ENCODE data around the gene PCDH9. TPM values are rescaled to one million over a fixed set of nuclear protein-coding genes. Genes with fewer than 3 reads are reported as not detected.

Gene PCDH9
- total RNA-seq, 2 donors from 2014 or later = 0.12 to 0.34 TPM

DNA sequence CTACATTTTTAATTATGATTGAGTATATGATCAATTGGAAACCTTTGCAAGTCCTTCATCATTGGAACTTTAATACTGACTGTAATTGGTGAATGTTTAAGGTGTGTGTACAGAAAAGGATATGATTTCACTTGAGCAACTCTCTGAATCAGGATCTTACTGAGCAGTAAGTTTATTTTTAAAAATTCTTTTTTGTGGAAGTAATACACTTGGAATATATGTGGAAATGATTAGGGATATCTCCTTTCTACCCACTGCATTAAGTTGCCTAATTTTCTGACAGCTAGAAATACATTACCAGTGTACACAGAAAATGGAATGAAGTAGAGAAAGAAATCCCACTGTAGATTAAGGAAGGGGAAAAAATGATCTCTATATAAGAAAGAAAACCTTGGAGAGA is 865.8 kb downstream of the PCDH9 start:
- no peaks in the 10 kb centered on the region for H3K27me3 Mint-ChIP-seq (ENCODE audit: low read depth)
- DNase-seq (no peak), ATAC-seq (replicated peaks in 1 of 2) (no peak)
- H3K27ac Mint-ChIP-seq = no peak overlapping the region
- H3K9me3 Mint-ChIP-seq = peaks cover 0 to 2% of the 10 kb centered on the region in 2 donors
- no peaks in the 10 kb centered on the region for H3K36me3 Mint-ChIP-seq (ENCODE audit: insufficient read depth in 2 of 2)
- H3K4me1 Mint-ChIP-seq (ENCODE audit: low read depth) = no peaks in the 10 kb centered on the region
- no peak overlapping the region for H3K4me3 Mint-ChIP-seq

DNA sequence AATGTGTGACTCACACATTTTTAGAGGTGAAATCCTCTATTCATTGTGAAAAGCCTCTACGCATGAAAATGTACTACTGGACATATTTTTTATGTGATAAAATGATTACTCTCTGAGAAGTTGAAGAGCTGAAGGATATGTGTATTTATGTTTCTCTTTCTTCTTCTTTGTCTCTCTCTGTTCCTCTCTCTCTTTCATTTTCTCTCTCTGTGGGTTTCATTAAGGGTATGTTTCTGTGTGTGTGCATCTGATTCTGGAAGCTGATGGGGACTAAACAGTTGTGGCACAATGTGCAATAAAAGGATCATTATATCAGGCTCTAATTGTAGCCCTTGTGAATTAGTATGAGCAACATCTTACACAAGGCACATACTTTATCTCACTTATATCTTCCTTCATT is 867.7 kb downstream of the PCDH9 start:
- Mint-ChIP-seq H3K4me1 (ENCODE audit: low read depth) (no peaks in the 10 kb centered on the region), H3K9me3 (peaks cover 2 to 3% of the 10 kb centered on the region in 2 donors), H3K36me3 (ENCODE audit: insufficient read depth in 2 of 2) (no peaks in the 10 kb centered on the region), H3K27ac (no peak overlapping the region), H3K27me3 (ENCODE audit: low read depth) (no peaks in the 10 kb centered on the region), H3K4me3 (no peak overlapping the region)
- ATAC-seq (replicated peaks in 1 of 2) (no peak), DNase-seq (no peak)

DNA sequence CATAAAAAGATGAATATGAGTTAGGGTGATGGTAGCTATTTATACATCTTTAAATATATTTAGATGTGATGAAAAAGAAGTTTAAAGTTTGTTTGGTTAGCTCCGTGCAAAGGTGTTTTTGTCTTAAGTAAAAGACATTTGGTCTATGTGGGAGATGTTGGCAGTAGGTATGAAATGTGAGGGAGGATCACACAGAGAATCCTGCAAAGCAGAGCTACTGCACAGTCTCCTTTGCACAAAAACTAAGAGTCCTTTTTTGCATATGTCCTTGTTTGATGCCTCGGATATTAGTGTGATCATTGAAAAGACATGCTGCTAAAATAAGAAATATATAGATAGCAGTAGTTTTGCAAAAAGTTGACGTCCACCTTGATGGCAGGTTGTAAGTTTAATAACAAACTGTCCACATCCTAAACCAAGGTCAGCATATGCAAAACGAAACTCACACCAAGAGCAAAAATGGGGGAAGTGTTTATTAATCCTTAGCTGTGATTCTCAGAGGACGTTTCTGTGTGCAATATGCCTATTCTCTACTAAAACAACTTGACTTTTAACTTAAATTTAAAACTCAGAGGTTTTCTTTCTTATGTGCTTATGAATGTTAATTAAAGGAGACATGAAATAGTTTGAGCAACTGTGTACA is 870.1 kb downstream of the PCDH9 start:
- Mint-ChIP-seq H3K27me3 (ENCODE audit: low read depth) (no peaks in the 10 kb centered on the region), H3K4me1 (ENCODE audit: low read depth) (no peaks in the 10 kb centered on the region), H3K9me3 (peaks cover 2 to 3% of the 10 kb centered on the region in 2 donors), H3K4me3 (no peak overlapping the region), H3K36me3 (ENCODE audit: insufficient read depth in 2 of 2) (no peaks in the 10 kb centered on the region), H3K27ac (no peak overlapping the region)
- DNase-seq = no peak
- ATAC-seq (replicated peaks in 1 of 2) = no peak

DNA sequence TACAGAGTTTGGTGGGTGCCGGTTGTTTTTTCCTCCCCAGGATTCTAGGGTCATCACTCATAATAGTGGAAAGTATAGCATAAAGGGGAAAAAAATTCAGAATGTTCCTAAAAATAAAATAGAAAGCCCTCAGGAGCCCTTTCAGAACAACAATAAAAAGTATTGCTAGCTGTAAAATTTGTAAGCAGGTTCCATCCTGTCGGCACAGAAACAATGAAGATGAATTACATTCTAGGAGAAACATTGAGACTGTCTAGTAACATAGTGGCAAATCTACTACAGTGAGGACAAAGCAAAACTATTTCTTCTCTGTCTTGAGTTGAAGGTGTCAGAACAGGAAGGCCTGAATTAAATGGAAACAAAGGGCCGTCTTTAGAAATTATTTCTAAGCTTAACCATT is 870.7 kb downstream of the PCDH9 start:
- peaks cover 2 to 3% of the 10 kb centered on the region in 2 donors for H3K9me3 Mint-ChIP-seq
- H3K27ac Mint-ChIP-seq = no peak overlapping the region
- H3K36me3 Mint-ChIP-seq (ENCODE audit: insufficient read depth in 2 of 2) = no peaks in the 10 kb centered on the region
- no peak for DNase-seq
- no peaks in the 10 kb centered on the region for H3K27me3 Mint-ChIP-seq (ENCODE audit: low read depth)
- no peak overlapping the region for H3K4me3 Mint-ChIP-seq
- H3K4me1 Mint-ChIP-seq (ENCODE audit: low read depth) = no peaks in the 10 kb centered on the region
- no peak for ATAC-seq (replicated peaks in 1 of 2)

DNA sequence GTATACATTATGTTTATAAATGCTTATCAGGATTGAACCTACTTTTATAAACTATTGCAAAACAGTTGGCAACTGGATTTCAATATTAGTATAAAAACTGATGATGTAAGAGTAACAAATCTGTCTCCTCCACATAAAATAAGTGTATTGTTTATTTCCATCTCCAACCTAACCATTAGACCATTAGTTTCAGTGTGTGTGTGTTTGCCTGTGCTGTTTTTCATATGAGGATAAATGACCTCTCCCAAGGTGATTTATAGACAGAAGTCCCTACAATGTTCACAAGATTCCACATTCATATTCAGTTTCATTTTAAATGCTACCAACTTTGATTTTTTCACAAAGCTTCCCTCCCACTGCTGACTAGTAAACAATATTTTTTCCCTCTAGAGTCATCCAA is 871.6 kb downstream of the PCDH9 start:
- H3K36me3 Mint-ChIP-seq (ENCODE audit: insufficient read depth in 2 of 2) = no peaks in the 10 kb centered on the region
- H3K4me3 Mint-ChIP-seq = no peak overlapping the region
- H3K9me3 Mint-ChIP-seq = peaks cover 2 to 3% of the 10 kb centered on the region in 2 donors
- no peaks in the 10 kb centered on the region for H3K4me1 Mint-ChIP-seq (ENCODE audit: low read depth)
- H3K27ac Mint-ChIP-seq = no peak overlapping the region
- ATAC-seq (replicated peaks in 1 of 2) (no peak), DNase-seq (no peak)
- no peaks in the 10 kb centered on the region for H3K27me3 Mint-ChIP-seq (ENCODE audit: low read depth)

DNA sequence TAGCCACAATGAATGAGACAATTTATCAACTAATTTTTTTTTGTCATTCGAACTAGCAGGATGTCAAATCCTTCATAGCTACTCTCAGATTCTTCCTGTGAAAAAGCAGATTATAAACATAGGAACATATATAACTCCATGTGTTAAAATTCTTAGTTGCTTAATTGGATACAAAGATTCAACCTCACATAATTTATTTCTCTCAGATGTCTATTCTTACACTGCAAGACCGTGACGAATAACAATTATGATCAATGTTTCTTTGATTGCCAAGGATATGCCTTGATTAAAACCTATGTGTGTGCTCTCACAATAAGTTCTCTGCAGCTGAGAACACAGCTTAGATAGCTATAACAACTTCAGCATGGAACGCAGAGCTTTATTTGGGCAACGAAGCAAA is 872.7 kb downstream of the PCDH9 start:
- H3K9me3 Mint-ChIP-seq = peaks cover under 1 to 3% of the 10 kb centered on the region in 2 donors

DNA sequence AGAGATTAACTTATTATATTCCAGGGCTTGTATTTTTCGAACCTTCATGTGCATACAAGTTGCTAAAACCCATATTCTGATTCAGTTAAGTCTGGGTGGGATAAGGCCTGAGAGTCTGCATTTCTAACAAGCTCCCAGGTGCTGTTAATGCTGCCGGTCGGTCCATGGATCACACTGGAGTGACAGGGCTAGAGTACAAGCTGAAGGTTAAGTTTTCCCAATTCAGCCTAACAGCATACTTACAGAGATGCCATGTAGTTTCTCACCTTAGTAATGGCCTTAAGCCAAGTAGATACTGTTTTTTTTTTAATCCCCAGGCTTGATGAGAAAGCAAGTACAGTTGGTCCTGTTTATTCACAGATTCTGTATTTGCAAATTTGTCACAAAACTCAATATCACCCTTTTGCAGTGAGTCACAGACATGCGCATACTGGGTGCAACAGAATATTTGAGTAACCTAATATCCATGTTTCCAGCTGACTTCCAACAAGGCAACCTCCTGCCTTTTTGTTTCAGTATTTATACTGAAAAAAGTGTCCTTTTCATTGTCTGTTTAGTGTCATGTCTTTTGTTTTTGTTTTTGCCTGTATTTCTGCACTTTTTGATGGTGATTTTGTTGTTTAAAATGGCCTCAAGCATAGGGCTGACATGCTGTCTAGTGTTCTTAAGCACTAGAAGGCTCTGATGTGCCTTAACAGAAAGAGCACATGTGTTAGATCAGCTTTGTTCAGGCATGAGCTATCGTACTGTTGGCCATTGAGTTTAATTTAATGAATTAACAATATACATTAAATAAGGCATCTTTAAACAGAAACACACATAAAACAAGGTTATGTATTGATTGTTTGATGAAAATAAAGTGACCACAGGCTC is 875.0 kb downstream of the PCDH9 start:
- H3K36me3 Mint-ChIP-seq (ENCODE audit: insufficient read depth in 2 of 2) = no peaks in the 10 kb centered on the region
- H3K27ac Mint-ChIP-seq = no peak overlapping the region
- H3K4me3 Mint-ChIP-seq = no peak overlapping the region
- no peaks in the 10 kb centered on the region for H3K27me3 Mint-ChIP-seq (ENCODE audit: low read depth)
- peaks cover 2 to 7% of the 10 kb centered on the region in 2 donors for H3K9me3 Mint-ChIP-seq
- DNase-seq = no peak
- H3K4me1 Mint-ChIP-seq (ENCODE audit: low read depth) = no peaks in the 10 kb centered on the region
- no peak for ATAC-seq (replicated peaks in 1 of 2)

More for the DNA sequence above, 872.7 kb downstream of the PCDH9 start:
- H3K27me3 Mint-ChIP-seq (ENCODE audit: low read depth) = no peaks in the 10 kb centered on the region
- no peaks in the 10 kb centered on the region for H3K36me3 Mint-ChIP-seq (ENCODE audit: insufficient read depth in 2 of 2)
- ATAC-seq (replicated peaks in 1 of 2) (no peak), DNase-seq (no peak)
- H3K4me1 Mint-ChIP-seq (ENCODE audit: low read depth) = no peaks in the 10 kb centered on the region
- no peak overlapping the region for H3K27ac Mint-ChIP-seq
- no peak overlapping the region for H3K4me3 Mint-ChIP-seq

DNA sequence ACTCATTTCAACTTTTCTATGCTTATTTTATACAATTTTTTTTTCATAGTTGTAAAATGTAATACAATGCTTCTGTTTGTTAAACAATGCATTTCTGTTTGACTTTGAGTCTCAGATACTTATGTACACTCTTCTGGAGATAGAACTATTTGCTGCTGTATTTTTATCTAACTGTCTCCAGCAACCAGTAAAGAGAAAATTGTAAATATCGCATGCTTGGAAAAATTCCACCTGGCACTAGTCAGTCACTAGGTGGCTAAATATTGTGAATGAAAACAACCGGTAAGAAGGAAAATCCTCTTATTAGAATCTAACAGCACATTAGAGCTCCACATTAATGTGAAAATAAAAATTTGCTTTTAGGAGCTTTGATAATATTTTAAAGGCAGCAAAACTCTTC is 876.5 kb downstream of the PCDH9 start:
- Mint-ChIP-seq H3K4me1 (ENCODE audit: low read depth) (no peaks in the 10 kb centered on the region), H3K27me3 (ENCODE audit: low read depth) (no peaks in the 10 kb centered on the region), H3K9me3 (peaks cover 5 to 9% of the 10 kb centered on the region in 2 donors), H3K4me3 (no peak overlapping the region), H3K36me3 (ENCODE audit: insufficient read depth in 2 of 2) (no peaks in the 10 kb centered on the region), H3K27ac (no peak overlapping the region)
- ATAC-seq (replicated peaks in 1 of 2) (no peak), DNase-seq (no peak)

DNA sequence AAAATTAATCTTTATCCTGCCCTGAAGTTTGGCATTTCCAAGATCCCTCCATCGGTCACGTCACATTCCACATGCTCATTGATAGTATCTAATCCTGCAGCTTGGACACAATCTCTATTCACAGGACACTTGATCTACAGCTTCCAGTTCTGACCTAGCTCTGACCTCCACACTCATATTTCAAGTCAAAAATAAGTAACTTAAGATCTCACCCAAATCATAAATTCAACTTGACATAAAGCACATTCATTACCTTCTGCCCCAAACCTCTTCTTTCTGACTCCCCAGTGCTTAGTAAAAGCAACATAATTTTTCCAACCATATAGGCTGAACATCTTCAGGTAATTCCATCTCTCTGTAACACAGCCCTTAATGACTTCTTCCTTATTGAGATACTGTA is 880.2 kb downstream of the PCDH9 start:
- Mint-ChIP-seq H3K27ac (no peak overlapping the region), H3K36me3 (ENCODE audit: insufficient read depth in 2 of 2) (no peaks in the 10 kb centered on the region), H3K27me3 (ENCODE audit: low read depth) (no peaks in the 10 kb centered on the region), H3K4me1 (ENCODE audit: low read depth) (no peaks in the 10 kb centered on the region), H3K9me3 (peaks cover 9 to 10% of the 10 kb centered on the region in 2 donors), H3K4me3 (no peak overlapping the region)
- no peak for ATAC-seq (replicated peaks in 1 of 2)
- DNase-seq = no peak

DNA sequence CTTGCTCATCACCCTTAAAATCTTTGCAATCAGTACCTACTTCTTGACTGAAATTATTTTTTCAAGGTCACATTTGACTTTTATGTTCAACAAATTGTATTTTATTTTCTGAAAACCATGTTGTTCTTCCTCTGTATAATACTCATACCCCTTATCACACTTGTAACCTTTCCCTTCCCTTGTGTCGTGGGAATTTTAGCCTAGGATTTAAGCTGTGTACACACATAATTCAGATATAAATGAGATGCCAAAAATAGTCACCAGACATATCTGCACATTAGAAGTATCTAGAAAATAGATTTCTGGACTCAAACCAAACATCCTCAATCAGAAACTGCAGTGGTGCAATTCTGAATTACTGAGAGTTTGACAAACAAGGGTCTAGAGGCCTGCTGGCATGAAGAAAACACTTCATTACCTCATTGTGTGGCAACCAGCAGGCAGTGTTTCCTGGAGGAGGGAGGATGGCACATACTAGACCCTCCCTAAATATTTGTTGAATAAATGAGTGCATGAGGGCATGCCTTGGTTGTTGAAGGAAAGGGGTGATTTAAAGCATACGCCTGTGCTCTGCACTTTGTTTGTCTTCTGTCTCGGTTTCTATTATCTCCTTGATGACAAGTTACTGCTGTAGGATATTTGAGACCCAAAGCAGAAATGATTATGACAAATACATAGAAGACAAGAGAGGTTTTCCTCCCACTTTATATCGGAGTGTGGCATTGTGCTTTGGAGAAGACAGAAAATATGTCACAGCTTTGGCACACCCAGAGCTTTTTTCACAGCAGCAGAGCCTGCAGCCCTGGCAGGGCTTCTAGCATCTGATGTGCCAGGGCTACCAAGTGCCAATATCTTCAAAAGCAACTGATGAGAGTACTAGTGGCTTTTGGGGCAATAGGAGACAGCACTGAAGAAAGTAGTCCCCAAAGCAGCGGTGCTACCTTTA is 881.1 kb downstream of the PCDH9 start:
- no peak for DNase-seq
- no peak overlapping the region for H3K4me3 Mint-ChIP-seq
- no peaks in the 10 kb centered on the region for H3K4me1 Mint-ChIP-seq (ENCODE audit: low read depth)
- no peak for ATAC-seq (replicated peaks in 1 of 2)
- H3K27ac Mint-ChIP-seq = no peak overlapping the region
- peaks cover 9 to 10% of the 10 kb centered on the region in 2 donors for H3K9me3 Mint-ChIP-seq
- no peaks in the 10 kb centered on the region for H3K27me3 Mint-ChIP-seq (ENCODE audit: low read depth)
- no peaks in the 10 kb centered on the region for H3K36me3 Mint-ChIP-seq (ENCODE audit: insufficient read depth in 2 of 2)

DNA sequence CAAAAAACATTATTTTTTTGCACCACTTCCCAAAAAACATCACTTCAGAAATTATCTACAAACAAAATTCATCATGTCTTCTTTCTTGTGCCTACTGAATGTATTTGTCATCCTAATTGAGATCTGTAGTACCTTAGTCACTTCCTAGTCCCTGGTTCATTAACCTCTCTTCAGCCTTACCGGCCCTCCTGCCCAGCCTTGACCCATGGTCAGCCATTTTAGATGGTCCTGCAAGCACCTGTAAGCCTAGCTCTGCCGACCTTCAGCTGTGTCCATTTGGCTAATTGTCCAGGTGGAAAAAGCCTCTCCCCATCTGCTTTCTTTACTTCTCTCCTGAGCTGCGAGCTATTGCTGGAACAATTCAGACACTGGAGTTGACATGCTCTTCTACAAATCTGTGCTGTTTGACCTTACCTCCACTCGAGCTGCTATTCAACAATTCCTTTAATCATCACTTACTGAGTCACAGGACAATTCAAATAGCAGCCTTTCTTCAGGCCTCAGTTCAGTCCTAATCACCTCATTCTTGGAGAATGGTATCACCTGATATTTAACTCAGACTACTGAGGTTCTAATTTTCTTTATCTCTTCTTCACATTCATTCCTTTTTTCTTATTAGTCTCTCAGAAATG is 882.5 kb downstream of the PCDH9 start:
- no peaks in the 10 kb centered on the region for H3K36me3 Mint-ChIP-seq (ENCODE audit: insufficient read depth in 2 of 2)
- peaks cover 9 to 13% of the 10 kb centered on the region in 2 donors for H3K9me3 Mint-ChIP-seq
- H3K4me1 Mint-ChIP-seq (ENCODE audit: low read depth) = no peaks in the 10 kb centered on the region
- H3K27me3 Mint-ChIP-seq (ENCODE audit: low read depth) = no peaks in the 10 kb centered on the region
- no peak overlapping the region for H3K4me3 Mint-ChIP-seq
- H3K27ac Mint-ChIP-seq = no peak overlapping the region
- ATAC-seq (replicated peaks in 1 of 2) (no peak), DNase-seq (no peak)

DNA sequence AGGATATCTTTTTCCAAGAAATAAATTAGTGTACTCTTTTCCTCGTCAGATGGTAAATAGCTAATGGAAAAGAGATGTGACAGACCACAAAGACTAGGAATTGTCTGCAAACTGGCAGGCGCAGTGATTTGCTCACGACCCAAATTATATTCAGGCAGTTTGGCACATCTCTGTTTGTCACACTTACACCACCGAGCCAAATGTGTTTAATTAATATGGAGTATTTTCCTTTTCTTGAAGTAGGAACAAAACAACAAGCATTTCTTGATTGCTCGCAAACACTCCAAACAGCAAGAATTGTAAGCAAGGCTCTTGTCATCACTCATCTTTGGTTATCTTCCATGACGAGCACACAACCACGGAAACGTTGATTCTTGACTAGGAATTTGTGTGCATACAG is 884.2 kb downstream of the PCDH9 start:
- Mint-ChIP-seq H3K4me1 (ENCODE audit: low read depth) (no peaks in the 10 kb centered on the region), H3K27me3 (ENCODE audit: low read depth) (no peaks in the 10 kb centered on the region), H3K4me3 (no peak overlapping the region), H3K9me3 (peaks cover 9 to 13% of the 10 kb centered on the region in 2 donors), H3K27ac (no peak overlapping the region), H3K36me3 (ENCODE audit: insufficient read depth in 2 of 2) (no peaks in the 10 kb centered on the region)
- DNase-seq (no peak), ATAC-seq (replicated peaks in 1 of 2) (no peak)

DNA sequence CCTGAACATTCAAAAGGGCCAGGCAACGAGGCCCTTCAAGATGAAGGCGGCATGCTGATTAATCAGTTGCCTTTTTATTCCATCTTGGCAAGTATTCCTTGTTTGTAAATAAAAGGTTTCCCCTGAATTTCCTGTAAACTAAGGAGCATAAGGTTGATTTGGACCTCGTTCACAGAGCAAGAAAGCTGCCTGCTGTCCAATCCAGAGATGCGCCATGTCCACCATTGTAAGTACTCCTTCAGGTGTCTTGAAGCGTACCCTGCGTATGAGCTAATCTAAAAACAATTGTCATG is 884.7 kb downstream of the PCDH9 start:
- peaks cover 6 to 13% of the 10 kb centered on the region in 2 donors for H3K9me3 Mint-ChIP-seq
- no peak overlapping the region for H3K27ac Mint-ChIP-seq
- H3K36me3 Mint-ChIP-seq (ENCODE audit: insufficient read depth in 2 of 2) = no peaks in the 10 kb centered on the region

More for the DNA sequence above, 884.7 kb downstream of the PCDH9 start:
- DNase-seq (no peak), ATAC-seq (replicated peaks in 1 of 2) (no peak)
- no peaks in the 10 kb centered on the region for H3K4me1 Mint-ChIP-seq (ENCODE audit: low read depth)
- H3K27me3 Mint-ChIP-seq (ENCODE audit: low read depth) = no peaks in the 10 kb centered on the region
- H3K4me3 Mint-ChIP-seq = no peak overlapping the region
